SK-N-SH treated with all-trans-retinoic acid at 6 μM for 48 hours (cell line): ENCODE results near the gene SP9.

Source experiments
- ATAC-seq: fragments of 200-7000 bp; cut with Tn5 transposase; 3 replicates; pipeline ENCODE4 v1.9.1; 2020; ENCODE audit warnings: mild to moderate bottlenecking, moderate library complexity
- ARNTL ChIP-seq: fragments of 450-650 bp; formaldehyde crosslinking; IDR thresholded peaks from 2 replicates; pipeline ENCODE4 v1.5.0; 2020; ENCODE audit warnings: low read depth, mild to moderate bottlenecking, moderate library complexity, borderline replicate concordance
- BACH2 ChIP-seq: fragments of 250-450 bp; sonication (Bioruptor Pico); IDR thresholded peaks from 2 replicates; pipeline ENCODE4 v1.9.0; 2021; ENCODE audit warnings: mild to moderate bottlenecking, borderline replicate concordance
- CSDC2 ChIP-seq: fragments of 250-450 bp; sonication (Bioruptor Pico); IDR thresholded peaks from 2 replicates; pipeline ENCODE4 v1.5.0; 2020; ENCODE audit warnings: mild to moderate bottlenecking, moderate library complexity
- ESRRG ChIP-seq: fragments of 250-450 bp; sonication (Bioruptor Pico); IDR thresholded peaks from 2 replicates; pipeline ENCODE4 v1.6.1; 2021; ENCODE audit warnings: mild to moderate bottlenecking
- GLIS3 ChIP-seq: fragments of 250-450 bp; sonication (Bioruptor Pico); IDR thresholded peaks from 2 replicates; pipeline ENCODE4 v1.5.0; 2020; ENCODE audit warnings: mild to moderate bottlenecking, moderate library complexity
- OSR1 ChIP-seq: fragments of 250-450 bp; sonication (Bioruptor Pico); IDR thresholded peaks from 2 replicates; pipeline ENCODE4 v1.8.0; 2022; ENCODE audit warnings: moderate library complexity, mild to moderate bottlenecking, inconsistent platforms
- PPARA ChIP-seq: fragments of 250-450 bp; sonication (Bioruptor Pico); IDR thresholded peaks from 2 replicates; pipeline ENCODE4 v1.5.0; 2020; ENCODE audit warnings: mild to moderate bottlenecking, borderline replicate concordance
- RARB ChIP-seq: fragments of 250-450 bp; sonication (Bioruptor Pico); IDR thresholded peaks from 2 replicates; pipeline ENCODE4 v1.8.0; 2021; ENCODE audit warnings: mild to moderate bottlenecking, moderate library complexity
- SNAI2 ChIP-seq: fragments of 250-450 bp; sonication (Bioruptor Pico); IDR thresholded peaks from 2 replicates; pipeline ENCODE4 v1.5.0; 2020; ENCODE audit warnings: mild to moderate bottlenecking, moderate library complexity
- TCF4 ChIP-seq: fragments of 250-450 bp; sonication (Bioruptor Pico); IDR thresholded peaks from 2 replicates; pipeline ENCODE4 v1.8.0; 2021; ENCODE audit warnings: mild to moderate bottlenecking, moderate library complexity, borderline replicate concordance
- TOX ChIP-seq: fragments of 250-450 bp; sonication (Bioruptor Pico); IDR thresholded peaks from 2 replicates; pipeline ENCODE4 v1.8.0; 2021; ENCODE audit warnings: mild to moderate bottlenecking, moderate library complexity, borderline replicate concordance
- ZFP3 ChIP-seq: fragments of 250-450 bp; sonication (Bioruptor Pico); IDR thresholded peaks from 2 replicates; pipeline ENCODE4 v1.5.0; 2020; ENCODE audit warnings: mild to moderate bottlenecking, moderate library complexity
- ZFP30 ChIP-seq: fragments of 450-650 bp; formaldehyde crosslinking; IDR thresholded peaks from 2 replicates; pipeline ENCODE4 v1.5.0; 2022; ENCODE audit warnings: mild to moderate bottlenecking, moderate library complexity
- ZNF565 ChIP-seq: fragments of 450-650 bp; formaldehyde crosslinking; conservative IDR thresholded peaks from 2 replicates; pipeline ENCODE4 v1.5.0; 2020; ENCODE audit warnings: low read depth, mild to moderate bottlenecking, moderate library complexity
- ZNF8 ChIP-seq: fragments of 450-650 bp; formaldehyde crosslinking; IDR thresholded peaks from 2 replicates; pipeline ENCODE4 v1.5.0; 2020; ENCODE audit warnings: mild to moderate bottlenecking, moderate library complexity
- TF ChIP-seq, protein P1 (sequence below): fragments of 250-450 bp; sonication (Bioruptor Pico); IDR thresholded peaks from 2 replicates; pipeline ENCODE4 v1.8.0; 2021; ENCODE audit warnings: low read depth, mild to moderate bottlenecking, moderate library complexity, borderline replicate concordance
- TF ChIP-seq, protein P2 (sequence below): fragments of 250-450 bp; sonication (Bioruptor Pico); IDR thresholded peaks from 2 replicates; pipeline ENCODE4 v1.8.0; 2020; ENCODE audit warnings: mild to moderate bottlenecking, moderate library complexity, borderline replicate concordance
- TF ChIP-seq, protein P3 (sequence below): fragments of 250-450 bp; sonication (Bioruptor Pico); IDR thresholded peaks from 2 replicates; pipeline ENCODE4 v1.5.0; 2020; ENCODE audit warnings: mild to moderate bottlenecking, moderate library complexity

The SP9 gene

DNA sequence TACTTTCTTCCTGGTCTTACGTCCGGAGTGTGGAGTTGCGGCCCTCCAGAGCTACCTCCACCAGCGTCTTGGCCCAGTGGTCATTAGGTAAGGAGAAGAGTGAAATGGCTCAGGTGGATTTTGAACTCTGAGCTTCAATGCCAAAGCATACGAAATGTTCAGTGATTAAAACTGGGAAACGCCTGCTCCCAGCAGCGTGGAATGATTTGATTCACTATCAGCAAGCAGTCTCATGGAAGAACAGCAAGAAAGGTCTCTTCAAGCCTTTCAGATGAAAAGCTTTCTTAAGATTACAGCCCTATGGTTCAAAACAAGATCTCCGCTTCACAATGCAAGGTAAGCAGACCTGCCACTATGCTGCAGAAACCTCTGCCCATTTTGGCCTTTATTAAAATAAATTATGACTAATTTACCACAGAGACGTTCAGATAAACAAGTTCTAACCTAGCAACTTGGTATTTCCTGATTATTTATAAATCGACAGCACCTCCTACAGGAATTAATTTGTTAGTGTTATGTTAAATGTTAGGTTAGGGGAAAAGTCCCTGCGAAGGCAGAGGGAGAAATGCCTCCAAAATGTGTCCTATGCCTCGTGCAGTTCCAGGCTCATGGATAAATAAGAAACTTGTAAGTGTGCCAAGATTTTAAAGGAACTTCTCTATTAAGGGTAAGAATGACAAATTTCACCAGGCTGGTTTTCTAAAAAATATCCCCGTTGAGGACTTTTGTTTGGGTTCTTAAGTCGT, 10.1 kb downstream of the SP9 start:
- TF ChIP-seq ZNF565 (CRISPR knock-in tag): no peak
- TF ChIP-seq, protein P1, sequence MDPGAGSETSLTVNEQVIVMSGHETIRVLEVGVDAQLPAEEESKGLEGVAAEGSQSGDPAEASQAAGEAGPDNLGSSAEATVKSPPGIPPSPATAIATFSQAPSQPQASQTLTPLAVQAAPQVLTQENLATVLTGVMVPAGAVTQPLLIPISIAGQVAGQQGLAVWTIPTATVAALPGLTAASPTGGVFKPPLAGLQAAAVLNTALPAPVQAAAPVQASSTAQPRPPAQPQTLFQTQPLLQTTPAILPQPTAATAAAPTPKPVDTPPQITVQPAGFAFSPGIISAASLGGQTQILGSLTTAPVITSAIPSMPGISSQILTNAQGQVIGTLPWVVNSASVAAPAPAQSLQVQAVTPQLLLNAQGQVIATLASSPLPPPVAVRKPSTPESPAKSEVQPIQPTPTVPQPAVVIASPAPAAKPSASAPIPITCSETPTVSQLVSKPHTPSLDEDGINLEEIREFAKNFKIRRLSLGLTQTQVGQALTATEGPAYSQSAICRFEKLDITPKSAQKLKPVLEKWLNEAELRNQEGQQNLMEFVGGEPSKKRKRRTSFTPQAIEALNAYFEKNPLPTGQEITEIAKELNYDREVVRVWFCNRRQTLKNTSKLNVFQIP (CRISPR knock-in tag): no peak
- TF ChIP-seq OSR1 (CRISPR knock-in tag): no peak
- TF ChIP-seq, protein P2, sequence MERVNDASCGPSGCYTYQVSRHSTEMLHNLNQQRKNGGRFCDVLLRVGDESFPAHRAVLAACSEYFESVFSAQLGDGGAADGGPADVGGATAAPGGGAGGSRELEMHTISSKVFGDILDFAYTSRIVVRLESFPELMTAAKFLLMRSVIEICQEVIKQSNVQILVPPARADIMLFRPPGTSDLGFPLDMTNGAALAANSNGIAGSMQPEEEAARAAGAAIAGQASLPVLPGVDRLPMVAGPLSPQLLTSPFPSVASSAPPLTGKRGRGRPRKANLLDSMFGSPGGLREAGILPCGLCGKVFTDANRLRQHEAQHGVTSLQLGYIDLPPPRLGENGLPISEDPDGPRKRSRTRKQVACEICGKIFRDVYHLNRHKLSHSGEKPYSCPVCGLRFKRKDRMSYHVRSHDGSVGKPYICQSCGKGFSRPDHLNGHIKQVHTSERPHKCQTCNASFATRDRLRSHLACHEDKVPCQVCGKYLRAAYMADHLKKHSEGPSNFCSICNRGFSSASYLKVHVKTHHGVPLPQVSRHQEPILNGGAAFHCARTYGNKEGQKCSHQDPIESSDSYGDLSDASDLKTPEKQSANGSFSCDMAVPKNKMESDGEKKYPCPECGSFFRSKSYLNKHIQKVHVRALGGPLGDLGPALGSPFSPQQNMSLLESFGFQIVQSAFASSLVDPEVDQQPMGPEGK (CRISPR knock-in tag): no peak
- no peak for TF ChIP-seq ZFP3
- ATAC-seq: peak; percentile 24; the same call in 2 of the 3 replicates

DNA sequence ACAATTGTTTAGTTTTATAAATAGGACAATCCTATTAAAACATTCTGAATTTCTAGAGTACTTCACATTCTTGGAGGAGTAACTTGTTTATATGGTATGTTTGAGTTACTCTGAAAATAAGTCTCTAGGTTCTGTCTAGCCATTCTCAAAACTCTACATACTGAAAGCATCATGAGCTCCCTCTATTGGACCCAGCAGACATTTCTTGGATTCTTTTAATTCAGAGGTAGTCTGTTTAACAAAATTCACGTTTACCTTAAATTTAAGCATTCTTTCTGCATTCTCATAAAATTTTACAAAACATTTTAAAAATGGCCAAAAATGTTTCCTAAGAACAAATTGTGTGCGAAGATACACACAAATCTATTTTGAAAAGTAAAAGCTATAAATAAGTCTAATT, 15.3 kb downstream of the SP9 start:
- TF ChIP-seq, protein P3, sequence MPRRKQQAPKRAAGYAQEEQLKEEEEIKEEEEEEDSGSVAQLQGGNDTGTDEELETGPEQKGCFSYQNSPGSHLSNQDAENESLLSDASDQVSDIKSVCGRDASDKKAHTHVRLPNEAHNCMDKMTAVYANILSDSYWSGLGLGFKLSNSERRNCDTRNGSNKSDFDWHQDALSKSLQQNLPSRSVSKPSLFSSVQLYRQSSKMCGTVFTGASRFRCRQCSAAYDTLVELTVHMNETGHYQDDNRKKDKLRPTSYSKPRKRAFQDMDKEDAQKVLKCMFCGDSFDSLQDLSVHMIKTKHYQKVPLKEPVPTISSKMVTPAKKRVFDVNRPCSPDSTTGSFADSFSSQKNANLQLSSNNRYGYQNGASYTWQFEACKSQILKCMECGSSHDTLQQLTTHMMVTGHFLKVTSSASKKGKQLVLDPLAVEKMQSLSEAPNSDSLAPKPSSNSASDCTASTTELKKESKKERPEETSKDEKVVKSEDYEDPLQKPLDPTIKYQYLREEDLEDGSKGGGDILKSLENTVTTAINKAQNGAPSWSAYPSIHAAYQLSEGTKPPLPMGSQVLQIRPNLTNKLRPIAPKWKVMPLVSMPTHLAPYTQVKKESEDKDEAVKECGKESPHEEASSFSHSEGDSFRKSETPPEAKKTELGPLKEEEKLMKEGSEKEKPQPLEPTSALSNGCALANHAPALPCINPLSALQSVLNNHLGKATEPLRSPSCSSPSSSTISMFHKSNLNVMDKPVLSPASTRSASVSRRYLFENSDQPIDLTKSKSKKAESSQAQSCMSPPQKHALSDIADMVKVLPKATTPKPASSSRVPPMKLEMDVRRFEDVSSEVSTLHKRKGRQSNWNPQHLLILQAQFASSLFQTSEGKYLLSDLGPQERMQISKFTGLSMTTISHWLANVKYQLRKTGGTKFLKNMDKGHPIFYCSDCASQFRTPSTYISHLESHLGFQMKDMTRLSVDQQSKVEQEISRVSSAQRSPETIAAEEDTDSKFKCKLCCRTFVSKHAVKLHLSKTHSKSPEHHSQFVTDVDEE (CRISPR knock-in tag): no peak
- no peak for TF ChIP-seq OSR1 (CRISPR knock-in tag)
- TF ChIP-seq, all 23 proteins: peak for 0
- peak; percentile 60; the same call in 2 of the 3 replicates for ATAC-seq

DNA sequence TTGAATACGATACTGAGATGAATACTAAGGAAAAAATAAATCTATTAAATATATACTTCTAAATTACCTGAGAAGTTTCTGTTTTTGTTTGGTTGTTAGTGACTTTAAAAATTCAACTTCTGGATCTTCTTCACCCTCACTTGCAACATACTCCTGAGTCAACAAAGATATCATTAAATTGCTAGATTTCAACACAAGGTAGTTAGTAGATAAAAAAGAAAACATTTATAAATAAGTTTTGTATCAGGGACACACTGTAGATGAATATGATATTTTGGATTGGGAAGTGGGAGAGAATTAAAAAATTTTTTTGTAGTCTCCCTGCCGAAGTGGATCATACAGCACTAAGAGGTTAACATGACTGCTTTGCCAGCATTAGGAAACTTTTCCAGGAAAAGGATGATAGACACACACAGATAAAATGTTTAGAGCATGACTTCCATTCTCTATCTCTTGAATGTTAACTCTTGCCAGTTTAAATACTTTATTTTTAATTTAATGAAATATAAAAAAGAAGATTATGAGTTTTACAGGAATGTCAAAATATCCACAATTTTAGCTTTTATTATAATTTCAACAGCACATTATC, 15.9 kb downstream of the SP9 start:
- no peak for ATAC-seq
- no peak for TF ChIP-seq ZFP3
- TF ChIP-seq GLIS3 (CRISPR knock-in tag): no peak
- TF ChIP-seq CSDC2 (CRISPR knock-in tag): no peak
- TF ChIP-seq ZFP30 (CRISPR knock-in tag): no peak
- TF ChIP-seq ZNF565 (CRISPR knock-in tag): no peak
- TF ChIP-seq OSR1 (CRISPR knock-in tag): no peak
- no peak for TF ChIP-seq TOX (CRISPR knock-in tag)
- TF ChIP-seq ARNTL (CRISPR knock-in tag): no peak
- TF ChIP-seq ZNF8 (CRISPR knock-in tag): no peak
- TF ChIP-seq, protein P2 (CRISPR knock-in tag): no peak
- no peak for TF ChIP-seq BACH2 (CRISPR knock-in tag)
- no peak for TF ChIP-seq PPARA (CRISPR knock-in tag)
- TF ChIP-seq SNAI2: no peak
- TF ChIP-seq ESRRG: no peak
- no peak for TF ChIP-seq RARB
- TF ChIP-seq, protein P3 (CRISPR knock-in tag): no peak
- TF ChIP-seq TCF4 (CRISPR knock-in tag): no peak
